Mammary epithelial cell (primary cell): ENCODE results near the gene FBXO44.

Experiments
- EZH2 ChIP-seq: IDR thresholded peaks from 2 replicates; pipeline ENCODE4 v1.6.1; 2012; ENCODE audit warnings: low read length, inconsistent platforms, borderline replicate concordance
- TF ChIP-seq, protein P1 (sequence below), 2 donors: IDR thresholded peaks in 1 of 2; conservative IDR thresholded peaks in 1 of 2; 2 replicates each; pipeline ENCODE4 v1.5.1; 2011 to 2012; ENCODE audit warnings: inconsistent platforms in 2 of 2, low read length in 2 of 2, mild to moderate bottlenecking in 2 of 2, control low read depth in 1 of 2, low read depth in 1 of 2; ENCODE audit not compliant: insufficient read depth in 1 of 2; ENCODE audit errors: extremely low read depth in 1 of 2

DNA sequence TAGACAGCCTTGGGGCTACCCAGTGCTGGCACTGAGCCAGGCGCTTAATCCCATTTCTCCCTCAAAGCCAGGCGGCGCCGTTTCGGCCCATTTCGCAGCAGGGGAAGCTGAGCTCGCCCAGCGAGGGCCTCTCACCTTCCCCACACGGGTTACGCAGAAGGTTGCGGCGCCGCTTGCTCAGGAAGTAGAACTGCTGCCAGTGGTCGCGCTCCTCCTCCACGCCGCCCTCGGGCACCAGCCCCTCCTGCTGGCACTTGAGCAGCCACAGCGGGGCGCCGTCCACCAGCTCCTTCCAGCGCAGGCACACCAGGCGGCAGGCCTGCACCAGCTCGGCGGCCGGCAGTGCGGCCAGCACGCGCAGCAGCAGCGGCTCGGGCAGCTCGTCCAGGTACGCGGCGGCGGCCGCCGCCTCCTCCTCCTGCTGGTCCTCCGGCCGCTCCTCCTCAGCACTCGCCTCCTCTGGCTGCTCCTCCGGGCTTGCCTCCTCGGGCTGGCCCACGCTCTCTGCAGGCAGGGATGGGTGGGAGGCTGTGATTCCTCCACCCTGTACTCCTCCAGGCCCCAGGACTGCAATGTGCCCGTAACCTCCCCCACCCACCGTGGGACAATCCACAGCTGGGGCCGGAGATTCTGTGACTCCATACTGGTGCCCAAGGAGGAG, 4.2 kb upstream of the FBXO44 start:
- TF ChIP-seq, protein P1, sequence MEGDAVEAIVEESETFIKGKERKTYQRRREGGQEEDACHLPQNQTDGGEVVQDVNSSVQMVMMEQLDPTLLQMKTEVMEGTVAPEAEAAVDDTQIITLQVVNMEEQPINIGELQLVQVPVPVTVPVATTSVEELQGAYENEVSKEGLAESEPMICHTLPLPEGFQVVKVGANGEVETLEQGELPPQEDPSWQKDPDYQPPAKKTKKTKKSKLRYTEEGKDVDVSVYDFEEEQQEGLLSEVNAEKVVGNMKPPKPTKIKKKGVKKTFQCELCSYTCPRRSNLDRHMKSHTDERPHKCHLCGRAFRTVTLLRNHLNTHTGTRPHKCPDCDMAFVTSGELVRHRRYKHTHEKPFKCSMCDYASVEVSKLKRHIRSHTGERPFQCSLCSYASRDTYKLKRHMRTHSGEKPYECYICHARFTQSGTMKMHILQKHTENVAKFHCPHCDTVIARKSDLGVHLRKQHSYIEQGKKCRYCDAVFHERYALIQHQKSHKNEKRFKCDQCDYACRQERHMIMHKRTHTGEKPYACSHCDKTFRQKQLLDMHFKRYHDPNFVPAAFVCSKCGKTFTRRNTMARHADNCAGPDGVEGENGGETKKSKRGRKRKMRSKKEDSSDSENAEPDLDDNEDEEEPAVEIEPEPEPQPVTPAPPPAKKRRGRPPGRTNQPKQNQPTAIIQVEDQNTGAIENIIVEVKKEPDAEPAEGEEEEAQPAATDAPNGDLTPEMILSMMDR (conservative IDR thresholded peaks at IDR 0.05 in 1 of 2, IDR thresholded peaks at IDR 0.05 in 1 of 2; ENCODE audit: extremely low read depth in 1 of 2, insufficient read depth in 1 of 2, low read depth in 1 of 2, low read length in 2 of 2): no peak
- no peak for TF ChIP-seq EZH2
